GM18508 (cell line): ENCODE results near the gene DGKE.
A peak's percentile ranks its signal among the peaks of the same experiment; 100 is the strongest.

Experiments used
- ATAC-seq: cut with Tn5 transposase; IDR thresholded peaks from one replicate; pipeline ENCODE4 v1.9.1; 2021; ENCODE audit warnings: moderate number of reproducible peaks; ENCODE audit not compliant: insufficient read depth, unreplicated experiment

DGKE gene

DNA sequence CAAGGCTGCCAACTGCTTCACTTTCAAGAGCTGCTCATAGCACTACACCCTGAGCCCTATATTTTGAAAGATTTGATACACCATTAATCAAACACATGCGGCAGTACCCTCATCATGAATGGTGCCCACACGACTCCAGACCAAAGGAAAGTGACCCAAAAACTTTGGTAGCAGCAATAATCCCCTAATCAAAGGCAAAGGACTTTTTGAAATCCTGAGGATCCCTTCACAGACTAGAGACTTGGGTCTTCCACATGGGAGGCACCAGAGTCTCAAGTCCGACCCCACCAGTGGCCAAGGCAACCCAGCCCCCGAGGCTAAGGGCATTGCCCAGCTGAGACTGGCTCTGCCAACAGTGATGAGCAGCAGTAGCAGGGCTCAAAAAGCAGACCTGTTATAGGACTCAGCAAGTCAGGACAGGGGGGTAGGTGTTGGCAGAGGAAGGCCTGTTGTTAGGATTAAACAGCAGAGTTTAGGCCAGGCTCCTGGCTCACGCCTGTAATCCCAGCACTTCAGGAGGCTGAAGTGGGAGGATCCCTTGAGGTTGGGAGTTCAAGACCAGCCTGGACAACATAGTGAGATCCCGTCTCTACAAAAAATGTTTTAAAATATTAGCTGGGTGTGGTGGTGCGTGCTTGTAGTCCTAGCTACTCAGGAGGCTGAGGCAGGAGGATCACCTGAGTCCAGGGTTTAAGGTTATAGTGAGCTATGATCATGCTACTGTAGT, 76.7 kb downstream of the DGKE start:
- ATAC-seq: no peak

DNA sequence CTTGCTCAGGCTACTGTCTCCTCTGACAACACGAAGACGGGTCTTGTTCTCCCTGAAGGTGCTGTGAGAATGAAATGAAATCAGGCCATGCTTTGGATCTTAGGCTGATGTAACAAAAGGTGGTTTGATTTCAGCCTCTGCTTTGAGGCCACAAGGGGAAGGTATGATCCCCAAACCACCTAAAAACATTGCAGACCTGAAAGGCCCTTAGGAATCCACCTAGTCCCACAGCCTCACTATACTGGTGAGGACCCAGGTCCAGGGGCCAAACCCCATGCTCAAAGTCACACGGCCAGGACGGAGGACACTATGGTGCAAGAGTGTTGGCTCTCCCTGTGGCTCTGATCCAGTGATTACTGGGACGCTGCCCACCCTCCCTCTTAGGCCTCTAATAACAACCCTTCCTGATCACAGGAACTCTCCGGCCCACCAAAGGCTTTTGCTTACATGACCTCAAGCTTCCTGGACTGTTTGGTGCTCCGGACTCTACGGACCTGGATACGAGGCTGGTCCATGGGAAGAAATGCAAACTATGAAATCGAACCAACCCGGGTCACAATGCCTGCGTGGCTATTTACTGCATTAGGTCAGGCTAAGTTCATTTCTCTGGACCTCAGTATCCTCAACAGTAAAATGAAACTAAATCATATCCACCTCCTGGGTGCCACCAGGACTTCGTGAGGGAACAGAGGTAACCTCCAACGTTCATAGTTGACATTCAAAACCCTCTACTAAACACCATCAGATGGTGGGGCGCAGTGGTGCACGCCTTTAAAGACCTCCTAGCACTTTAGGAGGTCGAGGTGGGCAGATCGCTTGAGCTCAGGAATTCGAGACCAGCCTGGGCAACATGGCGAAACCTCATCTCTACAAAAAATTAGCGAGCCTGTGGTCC, 78.4 kb downstream of the DGKE start:
- no peak for ATAC-seq

DNA sequence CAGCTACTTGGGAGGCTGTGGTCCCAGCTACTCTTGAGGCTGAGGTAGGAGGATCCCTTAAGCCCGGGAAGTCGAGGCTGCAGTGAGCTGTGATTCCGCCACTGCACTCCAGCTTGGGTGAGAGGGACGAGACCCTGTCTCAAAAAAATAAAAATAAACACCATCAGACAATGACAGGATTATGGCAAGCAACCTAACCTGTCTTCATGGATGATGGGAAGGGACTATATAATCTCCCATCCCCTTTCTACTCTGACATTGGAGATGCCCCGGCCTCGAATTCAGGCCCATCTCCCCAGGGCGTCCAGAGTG, 79.0 kb downstream of the DGKE start:
- no peak for ATAC-seq

DNA sequence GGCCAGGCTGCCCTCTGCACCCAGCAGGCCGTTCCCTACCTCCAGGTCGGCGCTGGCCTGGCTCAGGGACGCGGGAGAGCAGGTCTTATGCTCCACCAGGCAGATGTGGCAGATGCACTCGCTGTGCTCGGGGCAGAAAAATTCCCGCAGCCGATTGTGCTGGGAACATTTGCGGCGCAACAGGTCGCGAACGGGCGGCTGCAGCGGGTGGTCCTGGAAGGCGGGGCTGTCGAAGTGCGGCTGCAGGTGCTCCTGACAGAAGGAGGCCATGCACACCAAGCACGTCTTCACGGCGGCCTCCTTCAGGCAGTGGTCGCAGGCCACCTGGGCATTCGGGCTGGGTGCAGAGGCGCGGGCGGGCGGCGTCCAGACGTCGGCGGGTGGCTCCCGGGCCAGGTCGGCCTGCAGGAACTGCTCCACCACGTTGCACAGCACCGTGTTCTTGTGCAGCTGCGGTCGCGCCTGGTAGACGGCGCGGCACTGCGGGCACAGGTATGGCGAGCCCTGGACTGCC, 79.5 kb downstream of the DGKE start:
- ATAC-seq: peak; percentile 12

DNA sequence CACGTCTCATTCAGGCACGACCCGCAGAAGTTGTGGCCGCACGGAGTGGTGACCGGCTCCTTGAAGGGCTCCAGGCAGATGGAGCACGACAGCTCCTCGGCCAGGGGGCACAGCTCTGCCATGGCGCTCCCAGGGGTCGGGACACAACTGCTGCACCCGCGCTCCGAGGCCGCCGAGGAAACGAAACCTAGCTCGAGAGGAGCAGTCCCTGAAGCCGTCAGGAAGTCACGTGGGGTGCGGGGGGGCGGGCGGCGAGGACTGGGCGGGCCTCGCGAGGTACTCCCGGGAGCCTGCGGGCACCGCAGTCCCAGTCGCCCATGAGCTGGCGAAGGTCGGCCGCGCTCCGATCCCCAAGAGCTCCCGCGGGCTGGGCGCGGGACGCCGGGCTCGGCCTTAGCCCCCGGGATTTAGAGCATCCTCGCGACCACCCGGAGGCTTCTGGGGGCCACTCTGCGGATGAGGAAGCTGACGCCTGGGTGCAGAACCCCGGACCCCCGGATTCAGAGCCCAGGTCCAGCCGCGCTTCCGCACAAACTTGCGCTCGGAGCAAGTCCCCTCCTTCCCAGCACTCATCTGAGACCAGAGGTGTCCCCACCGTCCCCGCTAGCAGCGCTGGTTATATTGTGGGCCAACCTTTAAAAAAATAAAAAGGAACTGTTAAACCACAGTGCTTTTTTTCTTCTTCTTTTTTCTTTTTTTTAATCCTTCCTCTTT, 80.1 kb downstream of the DGKE start, which contains the start of gene TRIM25:
TRIM25 (minus strand) TSS at position 183 of the 714 bp plus-strand sequence; CDS start at position 122, 61 bp downstream.
- ATAC-seq: peak; percentile 39

DNA sequence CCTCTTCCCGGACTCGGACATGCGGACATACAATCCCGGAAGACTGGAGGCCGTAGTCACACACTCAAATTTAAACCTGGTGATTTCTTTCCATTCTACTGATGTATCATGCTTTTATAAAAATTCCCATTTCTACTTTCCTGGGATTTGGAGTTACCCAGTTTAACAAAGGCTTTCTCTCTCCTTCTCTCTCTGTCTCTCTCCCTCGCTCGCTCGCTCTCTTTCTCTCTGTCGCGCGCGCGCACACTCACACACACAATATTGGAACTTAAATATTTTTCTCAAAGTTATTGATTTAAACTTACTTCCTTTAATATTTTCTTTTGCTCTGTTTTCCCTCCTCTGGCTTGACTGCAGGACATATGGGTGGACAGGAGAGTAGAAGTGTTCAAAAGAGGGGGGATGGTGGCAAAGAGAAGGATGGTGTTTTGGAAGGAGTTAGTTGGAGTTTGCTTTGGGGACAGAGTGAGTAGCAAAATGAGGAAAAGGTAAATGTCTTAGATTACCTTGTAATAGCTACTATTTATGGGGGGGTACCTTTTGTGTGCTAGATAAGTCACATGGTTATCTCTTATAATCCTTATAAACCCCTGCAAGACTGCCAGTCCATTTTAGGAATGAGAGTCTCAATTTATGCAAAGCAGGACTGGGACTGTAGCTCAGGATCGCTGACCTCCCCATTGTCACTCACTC, 80.8 kb downstream of the DGKE start:
- ATAC-seq: no peak

DNA sequence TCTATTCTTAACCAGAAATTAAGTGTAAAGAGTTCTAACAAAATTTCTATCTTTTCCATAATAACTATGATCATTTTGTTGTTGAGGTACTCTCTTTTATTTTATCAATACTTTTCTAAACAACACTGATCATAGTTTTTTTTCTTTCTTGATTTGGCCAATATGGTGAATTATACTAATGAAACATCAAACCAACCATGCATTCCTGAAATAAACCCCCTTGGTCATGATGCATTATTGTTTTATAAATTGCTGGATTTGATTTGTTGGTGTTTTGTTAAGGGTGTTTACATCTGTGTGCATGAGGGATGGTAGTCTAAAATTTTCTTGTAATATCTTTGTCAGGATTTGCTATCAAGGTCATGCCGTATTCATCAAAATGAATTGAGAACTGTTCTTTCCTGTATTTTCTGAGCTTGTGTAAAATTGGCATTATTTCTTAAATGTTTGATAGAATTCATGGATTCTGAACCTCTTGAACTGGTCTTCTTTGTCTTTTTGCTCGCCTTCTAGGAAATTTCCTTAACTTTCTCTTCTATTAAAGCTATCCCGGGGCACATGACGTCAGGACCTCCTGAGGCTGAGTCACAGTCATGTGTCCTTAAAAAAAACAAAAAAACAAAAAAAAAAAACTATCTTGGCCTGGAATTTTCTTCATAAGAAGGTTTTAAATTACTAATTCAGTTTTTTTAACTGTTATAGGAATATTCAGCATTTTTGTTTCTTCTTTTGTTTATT, 83.8 kb downstream of the DGKE start:
- ATAC-seq: no peak

DNA sequence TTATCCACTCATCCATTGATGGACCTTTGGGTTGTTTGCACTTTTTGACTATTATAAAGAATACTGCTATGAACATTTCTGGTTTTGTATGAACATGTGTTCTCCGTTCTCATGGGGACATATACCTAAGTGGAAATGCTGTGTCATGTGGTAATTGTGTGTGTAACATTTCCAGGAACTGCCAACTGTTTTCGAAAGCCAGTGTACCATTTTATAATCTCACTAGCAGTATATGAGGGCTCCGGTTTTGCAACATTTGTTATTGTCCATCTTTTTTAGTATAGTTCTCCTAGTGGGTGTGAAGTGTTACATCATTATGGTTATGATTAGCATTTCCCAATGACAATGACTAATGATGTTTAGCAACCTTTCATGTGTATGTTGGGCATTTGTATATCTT, 85.0 kb downstream of the DGKE start:
- ATAC-seq: no peak
